HEK293 (cell line): Measurements from ENCODE around the gene MYEF2.

Experiments used
- CTCF ChIA-PET: fragments of 350-600 bp; formaldehyde crosslinking; extraction: SDS; loops from one replicate; lab custom pipeline; 2021; ENCODE audit warnings: antibody characterized with exemption; lab: Yijun Ruan, JAX
- POLR2A ChIA-PET: fragments of 300-600 bp; formaldehyde crosslinking; extraction: SDS; loops from one replicate; lab custom pipeline; 2020; ENCODE audit warnings: antibody characterized with exemption, inconsistent platforms; lab: Yijun Ruan, JAX
- H3K27ac ChIP-seq: fragments of 200-500 bp; sonication (Bioruptor generic); 2 replicates; pipeline ENCODE4 v1.5.1; 2014; ENCODE audit warnings: low read depth, low read length, control low read depth, inconsistent platforms; ENCODE audit errors: extremely low read depth
- H3K36me3 ChIP-seq, 2 experiments: fragments of 200-500 bp in 1 of 2; sonication (Bioruptor generic) in 1 of 2; 1 replicate in 1 of 2; 2 replicates in 1 of 2; pipeline ENCODE4 v1.5.1; 2014 to 2017; ENCODE audit warnings: inconsistent platforms in 2 of 2, low read length in 2 of 2; ENCODE audit not compliant: control insufficient read depth in 2 of 2, insufficient read depth in 1 of 2
- H3K4me1 ChIP-seq: fragments of 200-500 bp; sonication (Bioruptor generic); 2 replicates; pipeline ENCODE4 v1.5.1; 2014; ENCODE audit warnings: mild to moderate bottlenecking, low read length, inconsistent platforms; ENCODE audit not compliant: control insufficient read depth, insufficient read depth
- H3K4me3 ChIP-seq: 2 replicates; pipeline ENCODE4 v1.5.1; 2011; ENCODE audit warnings: low read depth, mild to moderate bottlenecking, control low read depth, low read length, moderate library complexity
- H3K9me3 ChIP-seq: fragments of 200-500 bp; sonication (Bioruptor generic); 2 replicates; pipeline ENCODE4 v1.5.1; 2014; ENCODE audit warnings: low read depth, low read length, inconsistent platforms; ENCODE audit not compliant: control insufficient read depth, insufficient read depth
- SCRT1 ChIP-seq: fragments of 450-650 bp; formaldehyde crosslinking; IDR thresholded peaks from 2 replicates; pipeline ENCODE4 v1.5.1; 2016; ENCODE audit warnings: missing biosample characterization, missing genetic modification characterization, borderline replicate concordance
- SCRT2 ChIP-seq: fragments of 450-650 bp; formaldehyde crosslinking; IDR thresholded peaks from 2 replicates; pipeline ENCODE4 v1.5.1; 2016; ENCODE audit warnings: missing biosample characterization, missing genetic modification characterization
- ZNF416 ChIP-seq: fragments of 450-650 bp; formaldehyde crosslinking; IDR thresholded peaks from 2 replicates; pipeline ENCODE4 v1.5.1; 2016; ENCODE audit warnings: missing biosample characterization, missing genetic modification characterization
- ZNF654 ChIP-seq: fragments of 450-650 bp; formaldehyde crosslinking; IDR thresholded peaks from 2 replicates; pipeline ENCODE4 v1.5.1; 2016; ENCODE audit warnings: low read depth, missing biosample characterization, missing genetic modification characterization
- ZNF747 ChIP-seq: fragments of 450-650 bp; formaldehyde crosslinking; IDR thresholded peaks from 2 replicates; pipeline ENCODE4 v1.5.1; 2016; ENCODE audit warnings: missing biosample characterization, missing genetic modification characterization
- ZNF768 ChIP-seq: fragments of 450-650 bp; formaldehyde crosslinking; IDR thresholded peaks from 2 replicates; pipeline ENCODE4 v1.5.1; 2018; ENCODE audit warnings: missing biosample characterization, mild to moderate bottlenecking, missing genetic modification characterization
- TF ChIP-seq, protein P1 (sequence below): fragments of 450-650 bp; formaldehyde crosslinking; conservative IDR thresholded peaks from 2 replicates; pipeline ENCODE4 v1.5.1; 2016; ENCODE audit warnings: low read depth, missing biosample characterization, missing genetic modification characterization
- TF ChIP-seq, protein P2 (sequence below): fragments of 450-650 bp; formaldehyde crosslinking; IDR thresholded peaks from 2 replicates; pipeline ENCODE4 v1.5.1; 2016; ENCODE audit warnings: missing biosample characterization, missing genetic modification characterization
- TF ChIP-seq, protein P3 (sequence below): fragments of 450-650 bp; formaldehyde crosslinking; IDR thresholded peaks from 2 replicates; pipeline ENCODE4 v1.5.1; 2016; ENCODE audit warnings: missing biosample characterization, missing genetic modification characterization

Gene MYEF2

DNA sequence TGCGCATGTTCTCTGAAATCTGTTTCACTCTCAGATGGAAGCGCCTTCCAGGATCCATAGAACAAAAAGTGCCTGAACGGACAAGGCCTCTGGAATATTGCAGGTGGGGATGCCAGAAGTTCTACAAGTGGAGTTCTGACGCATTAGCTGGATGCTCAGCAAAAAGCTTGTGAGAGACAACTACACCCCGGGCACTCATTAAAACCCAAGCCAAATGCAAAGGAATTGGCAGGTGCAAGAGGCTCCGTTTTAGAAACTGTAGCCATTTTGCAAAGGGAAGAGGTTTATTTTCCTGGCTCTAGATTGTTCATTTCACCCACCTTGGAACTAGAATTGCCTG is 92.5 kb downstream of the MYEF2 start (continued):
- TF ChIP-seq, protein P1, sequence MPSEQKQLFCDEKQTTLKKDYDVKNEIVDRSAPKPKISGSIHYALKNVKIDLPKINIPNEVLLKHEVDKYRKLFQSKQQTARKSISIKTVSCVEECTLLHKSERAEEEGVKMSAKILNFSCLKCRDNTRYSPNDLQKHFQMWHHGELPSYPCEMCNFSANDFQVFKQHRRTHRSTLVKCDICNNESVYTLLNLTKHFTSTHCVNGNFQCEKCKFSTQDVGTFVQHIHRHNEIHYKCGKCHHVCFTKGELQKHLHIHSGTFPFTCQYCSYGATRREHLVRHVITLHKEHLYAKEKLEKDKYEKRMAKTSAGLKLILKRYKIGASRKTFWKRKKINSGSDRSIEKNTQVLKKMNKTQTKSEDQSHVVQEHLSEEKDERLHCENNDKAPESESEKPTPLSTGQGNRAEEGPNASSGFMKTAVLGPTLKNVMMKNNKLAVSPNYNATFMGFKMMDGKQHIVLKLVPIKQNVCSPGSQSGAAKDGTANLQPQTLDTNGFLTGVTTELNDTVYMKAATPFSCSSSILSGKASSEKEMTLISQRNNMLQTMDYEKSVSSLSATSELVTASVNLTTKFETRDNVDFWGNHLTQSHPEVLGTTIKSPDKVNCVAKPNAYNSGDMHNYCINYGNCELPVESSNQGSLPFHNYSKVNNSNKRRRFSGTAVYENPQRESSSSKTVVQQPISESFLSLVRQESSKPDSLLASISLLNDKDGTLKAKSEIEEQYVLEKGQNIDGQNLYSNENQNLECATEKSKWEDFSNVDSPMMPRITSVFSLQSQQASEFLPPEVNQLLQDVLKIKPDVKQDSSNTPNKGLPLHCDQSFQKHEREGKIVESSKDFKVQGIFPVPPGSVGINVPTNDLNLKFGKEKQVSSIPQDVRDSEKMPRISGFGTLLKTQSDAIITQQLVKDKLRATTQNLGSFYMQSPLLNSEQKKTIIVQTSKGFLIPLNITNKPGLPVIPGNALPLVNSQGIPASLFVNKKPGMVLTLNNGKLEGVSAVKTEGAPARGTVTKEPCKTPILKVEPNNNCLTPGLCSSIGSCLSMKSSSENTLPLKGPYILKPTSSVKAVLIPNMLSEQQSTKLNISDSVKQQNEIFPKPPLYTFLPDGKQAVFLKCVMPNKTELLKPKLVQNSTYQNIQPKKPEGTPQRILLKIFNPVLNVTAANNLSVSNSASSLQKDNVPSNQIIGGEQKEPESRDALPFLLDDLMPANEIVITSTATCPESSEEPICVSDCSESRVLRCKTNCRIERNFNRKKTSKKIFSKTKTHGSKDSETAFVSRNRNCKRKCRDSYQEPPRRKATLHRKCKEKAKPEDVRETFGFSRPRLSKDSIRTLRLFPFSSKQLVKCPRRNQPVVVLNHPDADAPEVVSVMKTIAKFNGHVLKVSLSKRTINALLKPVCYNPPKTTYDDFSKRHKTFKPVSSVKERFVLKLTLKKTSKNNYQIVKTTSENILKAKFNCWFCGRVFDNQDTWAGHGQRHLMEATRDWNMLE (tag by site-specific recombination): no peak
- TF ChIP-seq ZNF416 (tag by site-specific recombination) (no peak), ZNF768 (tag by site-specific recombination) (no peak), ZNF747 (tag by site-specific recombination) (no peak), ZNF654 (no peak)
- TF ChIP-seq, protein P2, sequence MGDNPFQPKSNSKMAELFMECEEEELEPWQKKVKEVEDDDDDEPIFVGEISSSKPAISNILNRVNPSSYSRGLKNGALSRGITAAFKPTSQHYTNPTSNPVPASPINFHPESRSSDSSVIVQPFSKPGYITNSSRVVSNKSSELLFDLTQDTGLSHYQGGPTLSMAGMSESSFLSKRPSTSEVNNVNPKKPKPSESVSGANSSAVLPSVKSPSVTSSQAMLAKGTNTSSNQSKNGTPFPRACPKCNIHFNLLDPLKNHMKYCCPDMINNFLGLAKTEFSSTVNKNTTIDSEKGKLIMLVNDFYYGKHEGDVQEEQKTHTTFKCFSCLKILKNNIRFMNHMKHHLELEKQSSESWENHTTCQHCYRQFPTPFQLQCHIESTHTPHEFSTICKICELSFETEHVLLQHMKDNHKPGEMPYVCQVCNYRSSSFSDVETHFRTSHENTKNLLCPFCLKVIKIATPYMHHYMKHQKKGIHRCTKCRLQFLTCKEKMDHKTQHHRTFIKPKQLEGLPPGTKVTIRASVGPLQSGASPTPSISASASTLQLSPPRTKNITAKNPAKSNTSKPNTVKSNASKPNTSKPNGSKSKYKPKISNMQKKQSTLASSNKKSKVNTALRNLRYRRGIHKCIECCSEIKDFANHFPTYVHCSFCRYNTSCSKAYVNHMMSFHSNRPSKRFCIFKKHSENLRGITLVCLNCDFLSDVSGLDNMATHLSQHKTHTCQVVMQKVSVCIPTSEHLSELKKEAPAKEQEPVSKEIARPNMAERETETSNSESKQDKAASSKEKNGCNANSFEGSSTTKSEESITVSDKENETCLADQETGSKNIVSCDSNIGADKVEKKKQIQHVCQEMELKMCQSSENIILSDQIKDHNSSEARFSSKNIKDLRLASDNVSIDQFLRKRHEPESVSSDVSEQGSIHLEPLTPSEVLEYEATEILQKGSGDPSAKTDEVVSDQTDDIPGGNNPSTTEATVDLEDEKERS (tag by site-specific recombination): no peak

DNA sequence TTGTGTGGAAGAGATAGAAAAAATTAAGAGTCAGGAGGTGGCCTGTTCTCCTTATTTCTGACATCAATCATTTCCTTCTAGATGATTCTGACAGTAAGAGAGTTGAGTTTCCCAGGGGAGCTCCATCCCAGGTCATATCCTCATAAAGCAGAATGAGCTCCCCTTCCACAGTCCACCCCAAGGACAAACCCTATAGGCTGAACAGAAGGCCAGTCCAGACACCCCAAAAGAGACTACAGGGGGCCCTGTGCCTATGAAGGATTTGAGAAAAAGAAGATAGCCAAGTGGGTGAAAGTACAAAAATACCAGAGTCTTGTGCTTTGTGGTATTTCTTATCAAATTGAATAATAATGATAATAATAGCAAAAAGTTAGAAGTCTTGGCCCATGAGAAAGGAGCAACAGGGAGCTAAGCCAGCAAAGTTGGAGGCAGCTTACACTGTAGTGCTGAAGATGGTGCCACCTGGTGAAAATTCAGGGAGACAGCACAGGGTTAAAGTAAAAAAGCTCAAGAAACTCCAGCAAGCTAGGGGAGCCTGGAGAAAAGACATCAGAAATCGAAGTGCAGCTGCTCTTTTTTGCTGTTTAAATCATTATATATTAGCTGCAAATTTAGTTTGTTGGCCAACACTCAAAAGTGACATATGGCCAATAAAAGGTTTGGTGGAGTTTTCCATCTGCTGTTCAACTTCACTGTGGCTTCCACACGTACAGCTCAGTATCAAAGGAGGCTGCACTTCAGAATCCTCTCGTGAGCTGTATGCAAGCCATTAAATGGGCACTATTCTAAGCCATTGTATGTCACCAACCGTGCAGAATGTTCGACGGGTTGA is 93.1 kb downstream of the MYEF2 start:
- TF ChIP-seq SCRT2 (tag by site-specific recombination): peak; percentile 44; the same call in 1 of the 2 replicates
- TF ChIP-seq, protein P3, sequence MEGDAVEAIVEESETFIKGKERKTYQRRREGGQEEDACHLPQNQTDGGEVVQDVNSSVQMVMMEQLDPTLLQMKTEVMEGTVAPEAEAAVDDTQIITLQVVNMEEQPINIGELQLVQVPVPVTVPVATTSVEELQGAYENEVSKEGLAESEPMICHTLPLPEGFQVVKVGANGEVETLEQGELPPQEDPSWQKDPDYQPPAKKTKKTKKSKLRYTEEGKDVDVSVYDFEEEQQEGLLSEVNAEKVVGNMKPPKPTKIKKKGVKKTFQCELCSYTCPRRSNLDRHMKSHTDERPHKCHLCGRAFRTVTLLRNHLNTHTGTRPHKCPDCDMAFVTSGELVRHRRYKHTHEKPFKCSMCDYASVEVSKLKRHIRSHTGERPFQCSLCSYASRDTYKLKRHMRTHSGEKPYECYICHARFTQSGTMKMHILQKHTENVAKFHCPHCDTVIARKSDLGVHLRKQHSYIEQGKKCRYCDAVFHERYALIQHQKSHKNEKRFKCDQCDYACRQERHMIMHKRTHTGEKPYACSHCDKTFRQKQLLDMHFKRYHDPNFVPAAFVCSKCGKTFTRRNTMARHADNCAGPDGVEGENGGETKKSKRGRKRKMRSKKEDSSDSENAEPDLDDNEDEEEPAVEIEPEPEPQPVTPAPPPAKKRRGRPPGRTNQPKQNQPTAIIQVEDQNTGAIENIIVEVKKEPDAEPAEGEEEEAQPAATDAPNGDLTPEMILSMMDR: peak; percentile 30; the same call in 1 of the 2 replicates
- peak; percentile 36 for TF ChIP-seq ZNF654
- no peak for TF ChIP-seq SCRT1
- no peaks in the 10 kb centered on the region for H3K4me1 ChIP-seq
- no peak overlapping the region for H3K4me3 ChIP-seq
- H3K9me3 ChIP-seq: no peaks in the 10 kb centered on the region
- no peak overlapping the region for H3K27ac ChIP-seq
- ChIA-PET POLR2A (interaction anchor here (0.6 kb wide), 1 partner anchor 22 kb away, joined by 6 read pairs; no protein-coding TSS in a partner anchor), CTCF (interaction anchor here (0.7 to 1.6 kb wide), 9 partner anchors 8 to 889 kb away, joined by 3 to 15 read pairs (median 4); no protein-coding TSS in a partner anchor)
- no peaks in the 10 kb centered on the region for H3K36me3 ChIP-seq
